Measurements from ENCODE around the gene EHD4. TPM values are rescaled to one million over a fixed set of nuclear protein-coding genes. Genes with fewer than 3 reads are reported as not detected.
A peak's percentile ranks its signal among the peaks of the same experiment; 100 is the strongest.

The EHD4 gene
- total and polyA plus RNA-seq, 9 of the 15 experiments (the other 6 are each of a cell fraction or from before 2014, with no cell fraction given) = 0.89 to 10.3 (median 6.4) TPM

DNA sequence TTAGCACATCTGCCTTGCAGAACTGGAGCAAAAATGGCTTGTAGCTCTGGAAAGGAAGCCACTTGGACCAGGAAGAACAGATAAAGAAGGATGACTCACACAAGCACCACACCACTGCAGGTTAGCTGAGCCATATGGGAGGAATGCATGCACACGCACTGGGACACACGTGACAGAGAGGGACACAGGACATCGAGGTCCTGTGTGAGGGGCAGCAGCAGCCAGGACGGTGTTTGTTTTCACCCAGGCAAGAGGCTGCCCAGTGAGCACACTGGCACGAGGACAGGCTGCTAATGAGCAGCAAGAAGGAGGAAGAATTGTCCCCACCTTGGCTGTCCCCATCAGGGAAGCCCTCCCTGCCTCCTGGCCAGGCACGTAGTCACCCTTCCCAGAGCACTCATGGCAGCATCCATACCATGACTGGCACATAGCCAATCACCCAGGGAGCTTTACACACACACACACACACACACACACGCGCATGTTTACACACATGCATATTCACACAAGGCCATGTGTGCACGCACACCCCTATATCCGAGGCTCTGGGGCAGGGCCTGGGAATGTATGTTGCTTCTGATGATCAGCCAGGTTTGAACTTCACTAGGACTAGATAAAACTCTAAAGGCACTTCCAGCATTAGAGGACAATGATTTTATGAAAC, 54.5 kb downstream of the EHD4 start (continued):
- TF ChIP-seq, protein P1, sequence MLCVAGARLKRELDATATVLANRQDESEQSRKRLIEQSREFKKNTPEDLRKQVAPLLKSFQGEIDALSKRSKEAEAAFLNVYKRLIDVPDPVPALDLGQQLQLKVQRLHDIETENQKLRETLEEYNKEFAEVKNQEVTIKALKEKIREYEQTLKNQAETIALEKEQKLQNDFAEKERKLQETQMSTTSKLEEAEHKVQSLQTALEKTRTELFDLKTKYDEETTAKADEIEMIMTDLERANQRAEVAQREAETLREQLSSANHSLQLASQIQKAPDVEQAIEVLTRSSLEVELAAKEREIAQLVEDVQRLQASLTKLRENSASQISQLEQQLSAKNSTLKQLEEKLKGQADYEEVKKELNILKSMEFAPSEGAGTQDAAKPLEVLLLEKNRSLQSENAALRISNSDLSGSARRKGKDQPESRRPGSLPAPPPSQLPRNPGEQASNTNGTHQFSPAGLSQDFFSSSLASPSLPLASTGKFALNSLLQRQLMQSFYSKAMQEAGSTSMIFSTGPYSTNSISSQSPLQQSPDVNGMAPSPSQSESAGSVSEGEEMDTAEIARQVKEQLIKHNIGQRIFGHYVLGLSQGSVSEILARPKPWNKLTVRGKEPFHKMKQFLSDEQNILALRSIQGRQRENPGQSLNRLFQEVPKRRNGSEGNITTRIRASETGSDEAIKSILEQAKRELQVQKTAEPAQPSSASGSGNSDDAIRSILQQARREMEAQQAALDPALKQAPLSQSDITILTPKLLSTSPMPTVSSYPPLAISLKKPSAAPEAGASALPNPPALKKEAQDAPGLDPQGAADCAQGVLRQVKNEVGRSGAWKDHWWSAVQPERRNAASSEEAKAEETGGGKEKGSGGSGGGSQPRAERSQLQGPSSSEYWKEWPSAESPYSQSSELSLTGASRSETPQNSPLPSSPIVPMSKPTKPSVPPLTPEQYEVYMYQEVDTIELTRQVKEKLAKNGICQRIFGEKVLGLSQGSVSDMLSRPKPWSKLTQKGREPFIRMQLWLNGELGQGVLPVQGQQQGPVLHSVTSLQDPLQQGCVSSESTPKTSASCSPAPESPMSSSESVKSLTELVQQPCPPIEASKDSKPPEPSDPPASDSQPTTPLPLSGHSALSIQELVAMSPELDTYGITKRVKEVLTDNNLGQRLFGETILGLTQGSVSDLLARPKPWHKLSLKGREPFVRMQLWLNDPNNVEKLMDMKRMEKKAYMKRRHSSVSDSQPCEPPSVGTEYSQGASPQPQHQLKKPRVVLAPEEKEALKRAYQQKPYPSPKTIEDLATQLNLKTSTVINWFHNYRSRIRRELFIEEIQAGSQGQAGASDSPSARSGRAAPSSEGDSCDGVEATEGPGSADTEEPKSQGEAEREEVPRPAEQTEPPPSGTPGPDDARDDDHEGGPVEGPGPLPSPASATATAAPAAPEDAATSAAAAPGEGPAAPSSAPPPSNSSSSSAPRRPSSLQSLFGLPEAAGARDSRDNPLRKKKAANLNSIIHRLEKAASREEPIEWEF (CRISPR knock-in tag; IDR thresholded peaks at IDR 0.05) = no peak
- TF ChIP-seq BRF1 (IDR thresholded peaks at IDR 0.05; ENCODE audit: borderline replicate concordance, extremely low read depth, insufficient read length) (no peak), TFAP4 (CRISPR knock-in tag; IDR thresholded peaks at IDR 0.05; ENCODE audit: borderline replicate concordance) (peak; percentile 60; the same call in 1 of the 2 replicates), NFXL1 (CRISPR knock-in tag; IDR thresholded peaks at IDR 0.05) (no peak), GABPA (tag; conservative IDR thresholded peaks at IDR 0.05; ENCODE audit: low read depth) (no peak), ZNF695 (CRISPR knock-in tag; IDR thresholded peaks at IDR 0.05) (no peak), SUPT5H (IDR thresholded peaks at IDR 0.05) (no peak), GATAD2A (IDR thresholded peaks at IDR 0.05) (no peak), ZBTB5 (IDR thresholded peaks at IDR 0.05) (no peak), STAT5B (CRISPR knock-in tag; IDR thresholded peaks at IDR 0.05) (no peak), ID3 (CRISPR knock-in tag; IDR thresholded peaks at IDR 0.05) (no peak), ID3 (tag; IDR thresholded peaks at IDR 0.05) (no peak), ZNF347 (CRISPR knock-in tag; IDR thresholded peaks at IDR 0.05; ENCODE audit: low read depth) (no peak), FUS (optimal IDR thresholded peaks at IDR 0.05; ENCODE audit: low read depth, low read length) (no peak), DIDO1 (tag; IDR thresholded peaks at IDR 0.05; ENCODE audit: low read depth) (no peak), ZNF586 (CRISPR knock-in tag; conservative IDR thresholded peaks at IDR 0.05) (no peak), OTX1 (CRISPR knock-in tag; IDR thresholded peaks at IDR 0.05) (no peak), RAD21 (CRISPR knock-in tag; conservative IDR thresholded peaks at IDR 0.05 in 1 of 2, IDR thresholded peaks at IDR 0.05 in 1 of 2) (no peak), SIN3B (IDR thresholded peaks at IDR 0.05; ENCODE audit: low read depth) (no peak)

Data from K562 (cell line).